ENCODE results near the gene MS4A4E. TPM values are rescaled to one million over a fixed set of nuclear protein-coding genes. Genes with fewer than 3 reads are reported as not detected.
"Not testable (repeated sequence)": the region's sequence is repeated elsewhere in the genome, so short reads cannot be mapped to it uniquely, and the experiment has no call there.

The MS4A4E gene
- total RNA-seq, 4 donors from 2014 or later: 0.32 to 4.2 (median 0.88) TPM; not detected in 1

GRCh38 chr11:60209977-60210376 is 33.0 kb downstream of the MS4A4E start:
- no peak overlapping the region for H3K27ac ChIP-seq
- intact Hi-C loops (cut with DNase I): no loop called here
- no peaks in the 10 kb centered on the region for H3K36me3 ChIP-seq
- H3K4me3 ChIP-seq: no peak overlapping the region
- no peaks in the 10 kb centered on the region for H3K4me1 ChIP-seq
- TF ChIP-seq CTCF (IDR thresholded peaks at IDR 0.05): no peak
- TF ChIP-seq POLR2A (IDR thresholded peaks at IDR 0.05): no peak
- H3K9me3 ChIP-seq: no peaks in the 10 kb centered on the region
- WGBS, 2 donors: 74 to 83% methylated on average over 3 of the region's 3 CpGs
- H3K27me3 ChIP-seq: no peaks in the 10 kb centered on the region
- DNase-seq: no peak

GRCh38 chr11:60208951-60209350 is 34.0 kb downstream of the MS4A4E start:
- intact Hi-C loops (cut with DNase I): no loop called here

GRCh38 chr11:60208146-60208895 is 34.6 kb downstream of the MS4A4E start:
- intact Hi-C loops (cut with DNase I): no loop called here
- Histone ChIP-seq H3K4me3 (no peak overlapping the region), H3K27ac (no peak overlapping the region), H3K9me3 (no peaks in the 10 kb centered on the region), H3K27me3 (no peaks in the 10 kb centered on the region), H3K36me3 (no peaks in the 10 kb centered on the region), H3K4me1 (no peaks in the 10 kb centered on the region)
- 70 to 77% methylated on average over 4 of the region's 4 CpGs for WGBS, 2 donors
- no peak for TF ChIP-seq CTCF (IDR thresholded peaks at IDR 0.05)
- no peak for TF ChIP-seq POLR2A (IDR thresholded peaks at IDR 0.05)
- no peak for DNase-seq

More at GRCh38 chr11:60208951-60209350, 34.0 kb downstream of the MS4A4E start:
- Histone ChIP-seq H3K4me1 (no peaks in the 10 kb centered on the region), H3K27ac (no peak overlapping the region), H3K9me3 (no peaks in the 10 kb centered on the region), H3K27me3 (no peaks in the 10 kb centered on the region), H3K36me3 (no peaks in the 10 kb centered on the region), H3K4me3 (no peak overlapping the region)
- TF ChIP-seq POLR2A (IDR thresholded peaks at IDR 0.05): no peak
- no peak for TF ChIP-seq CTCF (IDR thresholded peaks at IDR 0.05)
- WGBS, 2 donors: 24 to 40% methylated on average over 1 of the region's 1 CpG
- DNase-seq: no peak

- Histone ChIP-seq H3K9me3 (no peaks in the 10 kb centered on the region), H3K36me3 (no peaks in the 10 kb centered on the region), H3K27me3 (no peaks in the 10 kb centered on the region), H3K4me3 (no peak overlapping the region), H3K4me1 (no peaks in the 10 kb centered on the region), H3K27ac (no peak overlapping the region)
- intact Hi-C loops (cut with DNase I): no loop called here
- 92 to 100% methylated on average over 1 of the region's 1 CpG for WGBS, 2 donors
- TF ChIP-seq CTCF (IDR thresholded peaks at IDR 0.05) (no peak), POLR2A (IDR thresholded peaks at IDR 0.05) (no peak)
- DNase-seq: no peak
Measured at GRCh38 chr11:60206616-60207015, 36.3 kb downstream of the MS4A4E start.

- no peaks in the 10 kb centered on the region for H3K27me3 ChIP-seq
- no peak overlapping the region for H3K4me3 ChIP-seq
- no peaks in the 10 kb centered on the region for H3K36me3 ChIP-seq
- no peak overlapping the region for H3K27ac ChIP-seq
- TF ChIP-seq POLR2A (IDR thresholded peaks at IDR 0.05) (no peak), CTCF (IDR thresholded peaks at IDR 0.05) (no peak)
- H3K9me3 ChIP-seq: no peaks in the 10 kb centered on the region
- H3K4me1 ChIP-seq: no peaks in the 10 kb centered on the region
- intact Hi-C loops (cut with DNase I): no loop called here
- no peak for DNase-seq
- 77 to 87% methylated on average over 4 of the region's 4 CpGs for WGBS, 2 donors
Measured at GRCh38 chr11:60204922-60205321, 38.0 kb downstream of the MS4A4E start.

- not testable (repeated sequence) for DNase-seq
Measured at GRCh38 chr11:60201334-60201733, 41.6 kb downstream of the MS4A4E start.

More at GRCh38 chr11:60201334-60201733, 41.6 kb downstream of the MS4A4E start:
- H3K27me3 ChIP-seq; H3K4me1 ChIP-seq; H3K4me3 ChIP-seq; H3K27ac ChIP-seq; intact Hi-C loops (cut with DNase I); H3K9me3 ChIP-seq; H3K36me3 ChIP-seq: not testable (repeated sequence)
- no CpG with 5 or more reads among the region's 26 CpGs for WGBS, 2 donors
